Smooth muscle cell (in vitro differentiated cells): Measurements from ENCODE around the gene CATSPERD. TPM values are rescaled to one million over a fixed set of nuclear protein-coding genes. Genes with fewer than 3 reads are reported as not detected.
"Not testable (repeated sequence)": the region's sequence is repeated elsewhere in the genome, so short reads cannot be mapped to it uniquely, and the experiment has no call there.

Source experiments
- DNase-seq: peaks from one replicate; lab custom pipeline; 2025; ENCODE audit not compliant: unreplicated experiment; lab: John Stamatoyannopoulos, UW
- H2AFZ ChIP-seq: fragments of 200-600 bp; sonication (generic); 2 replicates; pipeline ENCODE4 v1.6.0; 2016; ENCODE audit warnings: antibody characterized with exemption, low read depth, mild to moderate bottlenecking
- H3F3A ChIP-seq: fragments of 200-600 bp; sonication (generic); 2 replicates; pipeline ENCODE4 v1.6.0; 2017; ENCODE audit warnings: antibody characterized with exemption, low read depth
- H3K27ac ChIP-seq: fragments of 200-600 bp; sonication (generic); 2 replicates; pipeline ENCODE4 v1.5.1; 2016; ENCODE audit warnings: low read depth, mild to moderate bottlenecking
- H3K27me3 ChIP-seq: fragments of 200-600 bp; sonication (generic); 2 replicates; pipeline ENCODE4 v1.6.1; 2016; ENCODE audit warnings: low read depth, mild to moderate bottlenecking
- H3K36me3 ChIP-seq: fragments of 200-600 bp; sonication (generic); 2 replicates; pipeline ENCODE4 v1.5.1; 2016; ENCODE audit warnings: low read depth
- H3K4me1 ChIP-seq: fragments of 200-600 bp; sonication (generic); 2 replicates; pipeline ENCODE4 v1.5.1; 2016; ENCODE audit warnings: low read depth
- H3K4me2 ChIP-seq: fragments of 200-600 bp; sonication (generic); 2 replicates; pipeline ENCODE4 v1.6.0; 2016; ENCODE audit warnings: mild to moderate bottlenecking
- H3K4me3 ChIP-seq: fragments of 200-600 bp; sonication (generic); 2 replicates; pipeline ENCODE4 v1.5.1; 2016; ENCODE audit warnings: mild to moderate bottlenecking
- H3K79me2 ChIP-seq: fragments of 200-600 bp; sonication (generic); 2 replicates; pipeline ENCODE4 v1.6.0; 2016; ENCODE audit warnings: low read depth, mild to moderate bottlenecking
- H3K9ac ChIP-seq: fragments of 200-600 bp; sonication (generic); 2 replicates; pipeline ENCODE4 v1.6.0; 2016; ENCODE audit warnings: low read depth
- H3K9me3 ChIP-seq: fragments of 200-600 bp; sonication (generic); replicated peaks from 2 replicates; pipeline ENCODE4 v1.5.1; 2016; ENCODE audit warnings: low read depth
- H4K20me1 ChIP-seq: fragments of 200-600 bp; sonication (generic); 2 replicates; pipeline ENCODE4 v1.6.0; 2016; ENCODE audit warnings: low read depth
- WGBS: methylation state at CpG from one replicate; pipeline ENCODE4 v1.1.7; 2016; ENCODE audit warnings: low lambda C conversion rate; 5-methylcytosine and 5-hydroxymethylcytosine counted together
- polyA plus RNA-seq: library from polyadenylated mRNA; unstranded; fragments of >200 nt; fragmentation: Nextera tagmentation; extraction: Ambion mirVana; gene quantifications from 2 replicates; pipeline ENCODE4 v1.2.1, GENCODE V29; 2016
- total RNA-seq: library from RNA; depleted of rRNA; stranded (reverse); fragments of >200 nt; gene quantifications from 2 replicates; pipeline ENCODE4 v1.2.3, GENCODE V29; 2014
- TF ChIP-seq, protein P1 (sequence below): fragments of 200-600 bp; sonication (generic); IDR thresholded peaks from 2 replicates; pipeline ENCODE4 v1.5.1; 2017; ENCODE audit warnings: borderline replicate concordance, mild to moderate bottlenecking, antibody characterized with exemption; ENCODE audit not compliant: insufficient read depth, poor library complexity, severe bottlenecking

The CATSPERD gene
- total and polyA plus RNA-seq, 2 experiments from 2014 or later = not detected

DNA sequence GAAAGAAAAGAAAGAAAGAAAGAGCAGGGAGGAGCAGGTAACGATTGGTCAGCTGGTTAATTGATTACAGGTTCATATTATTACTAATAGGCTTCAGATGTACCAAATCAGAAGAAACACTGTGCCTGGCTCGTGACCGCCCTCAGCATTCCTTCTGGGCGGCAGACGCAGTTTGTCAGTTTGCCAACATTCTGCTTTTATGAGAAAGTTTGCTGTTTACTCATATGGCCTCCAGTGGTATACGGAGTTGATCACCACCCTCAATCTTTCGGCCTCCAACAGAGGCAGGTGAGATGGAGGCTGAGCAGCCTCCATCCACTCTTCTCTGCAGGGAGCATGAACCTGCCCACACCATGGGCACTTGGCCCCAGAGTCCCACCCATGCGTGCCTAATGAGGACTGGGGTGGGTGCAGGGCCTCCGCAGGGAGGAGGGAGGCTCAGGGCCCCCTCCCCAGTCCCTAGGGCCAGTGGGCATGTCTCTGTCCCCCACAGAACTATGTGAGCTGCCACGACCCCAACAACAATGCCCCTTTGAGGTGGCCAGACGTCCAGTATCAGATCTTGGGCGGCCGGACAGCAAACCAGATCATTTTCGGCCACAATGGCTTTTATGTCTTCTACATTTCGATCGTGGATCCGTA, 55.4 kb downstream of the CATSPERD start:
- H3K27ac ChIP-seq = no peak overlapping the region
- no peak overlapping the region for H3K4me2 ChIP-seq

DNA sequence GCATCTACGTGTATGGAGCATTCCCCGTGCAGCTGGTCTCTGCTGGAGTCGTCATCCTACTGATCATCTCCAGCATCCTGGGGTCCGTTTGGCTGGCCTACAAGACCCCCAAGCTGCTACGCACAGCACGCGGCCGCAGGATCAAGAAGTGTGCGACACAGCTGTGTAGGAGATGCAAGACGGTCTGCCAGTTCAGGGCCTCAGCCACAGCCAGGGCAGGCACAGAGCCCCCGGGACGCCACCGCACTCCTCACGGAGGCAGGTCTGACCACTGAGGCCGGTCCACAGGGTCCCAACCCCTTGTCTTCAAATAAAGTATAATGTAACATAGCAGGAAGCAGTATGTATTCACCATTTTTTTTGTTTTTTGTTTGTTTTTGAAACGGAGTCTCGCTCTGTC, 58.0 kb downstream of the CATSPERD start:
- no peak overlapping the region for H3K4me3 ChIP-seq
- no peak overlapping the region for H2AFZ ChIP-seq
- H3F3A ChIP-seq = no peaks in the 10 kb centered on the region
- H4K20me1 ChIP-seq = no peaks in the 10 kb centered on the region
- H3K27me3 ChIP-seq = no peaks in the 10 kb centered on the region
- DNase-seq = no peak
- TF ChIP-seq, protein P1, sequence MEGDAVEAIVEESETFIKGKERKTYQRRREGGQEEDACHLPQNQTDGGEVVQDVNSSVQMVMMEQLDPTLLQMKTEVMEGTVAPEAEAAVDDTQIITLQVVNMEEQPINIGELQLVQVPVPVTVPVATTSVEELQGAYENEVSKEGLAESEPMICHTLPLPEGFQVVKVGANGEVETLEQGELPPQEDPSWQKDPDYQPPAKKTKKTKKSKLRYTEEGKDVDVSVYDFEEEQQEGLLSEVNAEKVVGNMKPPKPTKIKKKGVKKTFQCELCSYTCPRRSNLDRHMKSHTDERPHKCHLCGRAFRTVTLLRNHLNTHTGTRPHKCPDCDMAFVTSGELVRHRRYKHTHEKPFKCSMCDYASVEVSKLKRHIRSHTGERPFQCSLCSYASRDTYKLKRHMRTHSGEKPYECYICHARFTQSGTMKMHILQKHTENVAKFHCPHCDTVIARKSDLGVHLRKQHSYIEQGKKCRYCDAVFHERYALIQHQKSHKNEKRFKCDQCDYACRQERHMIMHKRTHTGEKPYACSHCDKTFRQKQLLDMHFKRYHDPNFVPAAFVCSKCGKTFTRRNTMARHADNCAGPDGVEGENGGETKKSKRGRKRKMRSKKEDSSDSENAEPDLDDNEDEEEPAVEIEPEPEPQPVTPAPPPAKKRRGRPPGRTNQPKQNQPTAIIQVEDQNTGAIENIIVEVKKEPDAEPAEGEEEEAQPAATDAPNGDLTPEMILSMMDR = no peak
- no peaks in the 10 kb centered on the region for H3K79me2 ChIP-seq
- no peaks in the 10 kb centered on the region for H3K4me1 ChIP-seq
- no peaks in the 10 kb centered on the region for H3K36me3 ChIP-seq
- no peaks in the 10 kb centered on the region for H3K9me3 ChIP-seq
- WGBS = 93% methylated on average over 16 of the region's 17 CpGs
- no peak overlapping the region for H3K9ac ChIP-seq
- no peak overlapping the region for H3K27ac ChIP-seq
- H3K4me2 ChIP-seq = no peak overlapping the region

More for the DNA sequence above, 55.4 kb downstream of the CATSPERD start:
- Histone ChIP-seq H2AFZ (no peak overlapping the region), H3K27me3 (no peaks in the 10 kb centered on the region), H3K4me3 (no peak overlapping the region), H3K4me1 (no peaks in the 10 kb centered on the region), H3F3A (no peaks in the 10 kb centered on the region), H4K20me1 (no peaks in the 10 kb centered on the region), H3K79me2 (no peaks in the 10 kb centered on the region), H3K9me3 (no peaks in the 10 kb centered on the region), H3K36me3 (no peaks in the 10 kb centered on the region), H3K9ac (no peak overlapping the region)
- no peak for DNase-seq
- WGBS = 87% methylated on average over 17 of the region's 17 CpGs
- TF ChIP-seq, protein P1 = no peak

GRCh38 chr19:5780916-5781315, 60.5 kb downstream of the CATSPERD start:
- H3F3A ChIP-seq, H4K20me1 ChIP-seq, H3K4me1 ChIP-seq, H3K9me3 ChIP-seq, H3K4me3 ChIP-seq, H3K79me2 ChIP-seq, H3K4me2 ChIP-seq, H3K36me3 ChIP-seq, DNase-seq, H3K27ac ChIP-seq, H3K27me3 ChIP-seq, H3K9ac ChIP-seq, H2AFZ ChIP-seq: not testable (repeated sequence)
- WGBS = 96% methylated on average over 11 of the region's 11 CpGs

- no peak overlapping the region for H3K9ac ChIP-seq
- peaks cover 6% of the 10 kb centered on the region for H3K36me3 ChIP-seq
- H3K4me3 ChIP-seq = no peak overlapping the region
- TF ChIP-seq, protein P1 = no peak
- H3K9me3 ChIP-seq = no peaks in the 10 kb centered on the region
- no peaks in the 10 kb centered on the region for H3K27me3 ChIP-seq
- no peak for DNase-seq
- H3K4me2 ChIP-seq = no peak overlapping the region
- H3K27ac ChIP-seq = no peak overlapping the region
- H4K20me1 ChIP-seq = no peaks in the 10 kb centered on the region
- H3K4me1 ChIP-seq = no peaks in the 10 kb centered on the region
- WGBS = 87% methylated on average over 2 of the region's 9 CpGs
- H3K79me2 ChIP-seq = no peaks in the 10 kb centered on the region
- no peaks in the 10 kb centered on the region for H3F3A ChIP-seq
- no peak overlapping the region for H2AFZ ChIP-seq
Observed at GRCh38 chr19:5782322-5782721, 61.9 kb downstream of the CATSPERD start.
